Loucy (cell line): ENCODE data around the gene MRS2.

Experiments used
- H2AFZ ChIP-seq: fragments of 200-600 bp; sonication (generic); 2 replicates; pipeline ENCODE4 v1.6.0; 2016; ENCODE audit warnings: antibody characterized with exemption, mild to moderate bottlenecking, low read length, moderate library complexity
- H3F3A ChIP-seq: fragments of 200-600 bp; 2 replicates; pipeline ENCODE4 v1.6.0; 2016; ENCODE audit warnings: antibody characterized with exemption, low read depth, mild to moderate bottlenecking
- H3K27me3 ChIP-seq: fragments of 200-600 bp; sonication (generic); 2 replicates; pipeline ENCODE4 v1.6.1; 2014; ENCODE audit warnings: low read length, mild to moderate bottlenecking; ENCODE audit not compliant: insufficient read depth, poor library complexity, severe bottlenecking
- H3K36me3 ChIP-seq: fragments of 200-600 bp; sonication (generic); 2 replicates; pipeline ENCODE4 v1.6.1; 2016; ENCODE audit warnings: low read length; ENCODE audit not compliant: insufficient read depth
- H3K4me1 ChIP-seq: fragments of 200-600 bp; sonication (generic); 2 replicates; pipeline ENCODE4 v1.5.1; 2014; ENCODE audit warnings: low read length, mild to moderate bottlenecking; ENCODE audit not compliant: insufficient read depth, poor library complexity, severe bottlenecking
- H3K4me2 ChIP-seq: fragments of 200-600 bp; sonication (generic); 2 replicates; pipeline ENCODE4 v1.6.0; 2014; ENCODE audit warnings: antibody characterized with exemption, low read length, low read depth, mild to moderate bottlenecking; ENCODE audit not compliant: poor library complexity, severe bottlenecking
- H3K4me3 ChIP-seq: fragments of 200-600 bp; sonication (generic); 2 replicates; pipeline ENCODE4 v1.5.1; 2014; ENCODE audit warnings: low read length, mild to moderate bottlenecking, mixed read lengths; ENCODE audit not compliant: poor library complexity, severe bottlenecking
- H3K79me2 ChIP-seq: fragments of 200-600 bp; sonication (generic); 2 replicates; pipeline ENCODE4 v1.6.1; 2014; ENCODE audit warnings: low read length; ENCODE audit not compliant: insufficient read depth
- H3K9ac ChIP-seq: fragments of 200-600 bp; sonication (generic); 2 replicates; pipeline ENCODE4 v1.6.0; 2014; ENCODE audit warnings: mild to moderate bottlenecking, low read depth, low read length, moderate library complexity; ENCODE audit not compliant: poor library complexity, severe bottlenecking
- H3K9me2 ChIP-seq: fragments of 200-600 bp; sonication (generic); replicated peaks from 2 replicates; pipeline ENCODE4 v1.6.1; 2016; ENCODE audit warnings: low read depth, low read length, mixed read lengths
- H3K9me3 ChIP-seq: fragments of 200-600 bp; sonication (generic); 2 replicates; pipeline ENCODE4 v1.6.1; 2014; ENCODE audit warnings: mild to moderate bottlenecking, antibody characterized with exemption, low read length, low read depth; ENCODE audit not compliant: insufficient read depth
- H4K20me1 ChIP-seq: fragments of 200-600 bp; sonication (generic); 2 replicates; pipeline ENCODE4 v1.6.0; 2014; ENCODE audit warnings: antibody characterized with exemption, low read length, mild to moderate bottlenecking; ENCODE audit not compliant: insufficient read depth, poor library complexity, severe bottlenecking
- EZH2phosphoT487 ChIP-seq: fragments of 200-600 bp; IDR thresholded peaks from 2 replicates; pipeline ENCODE4 v1.6.1; 2018; ENCODE audit warnings: antibody characterized with exemption, mild to moderate bottlenecking, moderate library complexity, borderline replicate concordance
- TF ChIP-seq, protein P1 (sequence below): fragments of 200-600 bp; sonication (generic); conservative IDR thresholded peaks from 2 replicates; pipeline ENCODE4 v1.5.1; 2014; ENCODE audit warnings: mild to moderate bottlenecking, antibody characterized with exemption, low read length

The MRS2 gene

DNA sequence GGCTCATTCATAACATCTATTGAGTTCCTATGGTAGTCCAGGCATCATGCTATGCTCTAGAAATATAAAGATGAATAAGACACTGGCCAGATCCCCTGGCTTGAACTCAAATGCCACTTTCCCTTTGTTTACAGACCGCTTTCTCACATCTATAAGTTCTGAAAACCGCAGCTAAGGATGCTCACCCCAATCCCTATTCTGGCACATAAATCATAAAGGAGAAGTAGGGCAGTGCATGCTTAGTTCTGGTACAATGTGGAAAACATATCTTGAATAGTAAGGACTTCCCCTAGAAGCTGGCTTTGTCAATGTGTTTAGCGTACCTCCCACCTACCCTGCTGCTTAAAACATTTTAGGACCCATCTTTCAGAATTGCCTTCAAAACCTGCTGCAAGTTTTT is 26.4 kb downstream of the MRS2 start:
- no peak overlapping the region for H3K9ac ChIP-seq
- H3F3A ChIP-seq, result no peaks in the 10 kb centered on the region
- no peaks in the 10 kb centered on the region for H3K4me1 ChIP-seq
- no peak overlapping the region for H2AFZ ChIP-seq
- no peaks in the 10 kb centered on the region for H3K79me2 ChIP-seq
- H3K9me3 ChIP-seq, result no peaks in the 10 kb centered on the region
- TF ChIP-seq EZH2phosphoT487, result no peak
- TF ChIP-seq, protein P1, sequence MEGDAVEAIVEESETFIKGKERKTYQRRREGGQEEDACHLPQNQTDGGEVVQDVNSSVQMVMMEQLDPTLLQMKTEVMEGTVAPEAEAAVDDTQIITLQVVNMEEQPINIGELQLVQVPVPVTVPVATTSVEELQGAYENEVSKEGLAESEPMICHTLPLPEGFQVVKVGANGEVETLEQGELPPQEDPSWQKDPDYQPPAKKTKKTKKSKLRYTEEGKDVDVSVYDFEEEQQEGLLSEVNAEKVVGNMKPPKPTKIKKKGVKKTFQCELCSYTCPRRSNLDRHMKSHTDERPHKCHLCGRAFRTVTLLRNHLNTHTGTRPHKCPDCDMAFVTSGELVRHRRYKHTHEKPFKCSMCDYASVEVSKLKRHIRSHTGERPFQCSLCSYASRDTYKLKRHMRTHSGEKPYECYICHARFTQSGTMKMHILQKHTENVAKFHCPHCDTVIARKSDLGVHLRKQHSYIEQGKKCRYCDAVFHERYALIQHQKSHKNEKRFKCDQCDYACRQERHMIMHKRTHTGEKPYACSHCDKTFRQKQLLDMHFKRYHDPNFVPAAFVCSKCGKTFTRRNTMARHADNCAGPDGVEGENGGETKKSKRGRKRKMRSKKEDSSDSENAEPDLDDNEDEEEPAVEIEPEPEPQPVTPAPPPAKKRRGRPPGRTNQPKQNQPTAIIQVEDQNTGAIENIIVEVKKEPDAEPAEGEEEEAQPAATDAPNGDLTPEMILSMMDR, result no peak
- no peaks in the 10 kb centered on the region for H3K9me2 ChIP-seq
- no peaks in the 10 kb centered on the region for H3K27me3 ChIP-seq
- peaks cover 24% of the 10 kb centered on the region; the same call in 1 of the 2 replicates for H3K36me3 ChIP-seq
- H3K4me2 ChIP-seq, result no peak overlapping the region
- H3K4me3 ChIP-seq, result no peak overlapping the region
- no peaks in the 10 kb centered on the region for H4K20me1 ChIP-seq

DNA sequence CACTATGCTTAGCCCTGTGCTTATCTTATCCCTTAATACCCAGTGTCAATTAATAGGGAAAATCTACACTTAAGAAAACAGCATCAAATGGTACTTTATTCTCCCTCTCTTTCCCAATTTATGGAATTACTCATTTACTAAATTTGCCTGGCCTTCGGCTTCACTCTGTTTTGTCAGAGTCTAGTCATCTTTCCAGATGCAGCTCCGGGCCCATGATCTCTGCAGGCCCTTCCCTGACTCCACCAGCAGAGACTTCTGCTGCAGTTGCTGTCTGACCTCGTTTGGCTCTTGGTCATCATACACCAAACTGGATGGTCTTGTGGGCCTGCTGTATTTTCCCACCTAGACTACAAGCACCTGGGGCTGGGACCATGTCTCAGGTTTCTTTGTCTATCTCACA is 27.4 kb downstream of the MRS2 start:
- Histone ChIP-seq H3K4me2 (no peak overlapping the region), H4K20me1 (no peaks in the 10 kb centered on the region)

DNA sequence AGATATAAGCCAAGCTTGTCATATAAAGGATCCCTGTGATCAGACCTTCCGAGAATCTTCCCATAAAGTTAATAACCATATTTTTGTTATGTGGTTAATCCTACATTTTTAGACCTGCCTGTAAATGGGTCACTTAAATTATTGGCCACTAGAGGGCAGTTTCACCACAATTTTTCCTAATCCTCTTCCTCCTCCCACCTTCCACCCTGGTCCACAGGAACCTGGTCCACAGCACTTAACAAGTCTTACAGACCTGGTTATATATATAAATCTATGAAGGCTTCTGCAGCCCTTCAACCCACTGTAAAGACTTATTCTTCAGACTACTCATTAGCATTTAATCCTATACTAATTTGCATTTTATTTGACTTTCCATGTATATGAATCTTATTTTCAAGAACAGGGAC is 28.3 kb downstream of the MRS2 start:
- no peak overlapping the region for H3K9ac ChIP-seq
- no peaks in the 10 kb centered on the region for H3F3A ChIP-seq
- H3K4me2 ChIP-seq, result no peak overlapping the region

More for the DNA sequence above, 27.4 kb downstream of the MRS2 start:
- peaks cover 15% of the 10 kb centered on the region; the same call in 1 of the 2 replicates for H3K36me3 ChIP-seq
- no peaks in the 10 kb centered on the region for H3K9me3 ChIP-seq
- H3K4me1 ChIP-seq, result no peaks in the 10 kb centered on the region
- H3F3A ChIP-seq, result no peaks in the 10 kb centered on the region
- H3K4me3 ChIP-seq, result no peak overlapping the region
- H3K9ac ChIP-seq, result no peak overlapping the region
- no peaks in the 10 kb centered on the region for H3K27me3 ChIP-seq
- no peak overlapping the region for H2AFZ ChIP-seq
- no peaks in the 10 kb centered on the region for H3K9me2 ChIP-seq
- no peaks in the 10 kb centered on the region for H3K79me2 ChIP-seq
- TF ChIP-seq, protein P1, result no peak
- no peak for TF ChIP-seq EZH2phosphoT487

More for the DNA sequence above, 28.3 kb downstream of the MRS2 start:
- Histone ChIP-seq H3K9me2 (no peaks in the 10 kb centered on the region), H4K20me1 (no peaks in the 10 kb centered on the region), H2AFZ (no peak overlapping the region), H3K79me2 (no peaks in the 10 kb centered on the region), H3K27me3 (no peaks in the 10 kb centered on the region), H3K9me3 (no peaks in the 10 kb centered on the region), H3K4me1 (no peaks in the 10 kb centered on the region), H3K4me3 (no peak overlapping the region), H3K36me3 (peaks cover 5% of the 10 kb centered on the region; the same call in 1 of the 2 replicates)
- TF ChIP-seq EZH2phosphoT487, result no peak
- TF ChIP-seq, protein P1, result peak; percentile 82
